NCI-H446 (cell line): ENCODE data around the gene AKAP5.
"Not testable (repeated sequence)": the region's sequence is repeated elsewhere in the genome, so short reads cannot be mapped to it uniquely, and the experiment has no call there.

Source experiments
- DNase-seq, 2 experiments: peaks; one replicate each; lab custom pipeline; 2025; lab: John Stamatoyannopoulos, UW

Gene AKAP5

GRCh38 chr14:64502887-64503433, 37.7 kb downstream of the AKAP5 start:
- DNase-seq, result peak in 1 of 2 experiments; percentile 30

- peak; percentile 79 to 96 for DNase-seq
These were observed 38.4 kb downstream of the AKAP5 start, which contains the start of gene ZBTB25 for GRCh38 chr14:64503434-64504309. Gene ZBTB25, minus strand, starts transcription at chr14:64503838. Its CDS starts 13,305 bp downstream, at chr14:64490533.

- DNase-seq, result peak; percentile 68 to 82
These were observed 39.1 kb downstream of the AKAP5 start, which contains the start of gene ZBTB1 for GRCh38 chr14:64504310-64504896. Gene ZBTB1, plus strand, starts transcription at chr14:64504770. Its CDS starts 16,735 bp downstream, at chr14:64521505.

GRCh38 chr14:64504897-64505794, 39.8 kb downstream of the AKAP5 start:
- DNase-seq, result peak; percentile 77 to 88

- no peak for DNase-seq
These were observed 41.4 kb downstream of the AKAP5 start for GRCh38 chr14:64506721-64507120.

- DNase-seq, result no peak
These were observed 42.3 kb downstream of the AKAP5 start for GRCh38 chr14:64507376-64508156.

GRCh38 chr14:64508215-64508776, 43.0 kb downstream of the AKAP5 start:
- DNase-seq, result no peak

GRCh38 chr14:64509036-64509435, 43.7 kb downstream of the AKAP5 start:
- no peak for DNase-seq

- DNase-seq, result peak; percentile 12 to 76
These were observed 45.7 kb downstream of the AKAP5 start for GRCh38 chr14:64510825-64511671.

GRCh38 chr14:64513271-64513670, 48.0 kb downstream of the AKAP5 start:
- no peak for DNase-seq

- DNase-seq, result no peak
These were observed 49.8 kb downstream of the AKAP5 start for GRCh38 chr14:64515053-64515452.

- no peak for DNase-seq
These were observed 51.7 kb downstream of the AKAP5 start for GRCh38 chr14:64516969-64517368.

- DNase-seq, result not testable (repeated sequence)
These were observed 52.4 kb downstream of the AKAP5 start for GRCh38 chr14:64517667-64518066.

GRCh38 chr14:64518229-64518628, 52.9 kb downstream of the AKAP5 start:
- DNase-seq, result no peak

GRCh38 chr14:64520699-64521098, 55.4 kb downstream of the AKAP5 start:
- no peak for DNase-seq

- DNase-seq, result no peak
These were observed 57.5 kb downstream of the AKAP5 start for GRCh38 chr14:64522591-64523355.
